GM21737 (cell line): ENCODE data around the gene BPNT1.
A peak's percentile ranks its signal among the peaks of the same experiment; 100 is the strongest.
"Not testable (repeated sequence)": the region's sequence is repeated elsewhere in the genome, so short reads cannot be mapped to it uniquely, and the experiment has no call there.

Experiments
- ATAC-seq: cut with Tn5 transposase; IDR thresholded peaks from one replicate; pipeline ENCODE4 v1.9.1; 2021; ENCODE audit warnings: mild to moderate bottlenecking, moderate library complexity; ENCODE audit not compliant: unreplicated experiment

BPNT1 gene

GRCh38 chr1:220089650-220090556 is at the start of gene BPNT1:
Gene BPNT1, minus strand, starts transcription at chr1:220089788. Its CDS starts 9,942 bp downstream, at chr1:220079846.
- ATAC-seq, result peak; percentile 61

- no peak for ATAC-seq
These were observed 47.6 kb upstream of the BPNT1 start for GRCh38 chr1:220137019-220137786.

DNA sequence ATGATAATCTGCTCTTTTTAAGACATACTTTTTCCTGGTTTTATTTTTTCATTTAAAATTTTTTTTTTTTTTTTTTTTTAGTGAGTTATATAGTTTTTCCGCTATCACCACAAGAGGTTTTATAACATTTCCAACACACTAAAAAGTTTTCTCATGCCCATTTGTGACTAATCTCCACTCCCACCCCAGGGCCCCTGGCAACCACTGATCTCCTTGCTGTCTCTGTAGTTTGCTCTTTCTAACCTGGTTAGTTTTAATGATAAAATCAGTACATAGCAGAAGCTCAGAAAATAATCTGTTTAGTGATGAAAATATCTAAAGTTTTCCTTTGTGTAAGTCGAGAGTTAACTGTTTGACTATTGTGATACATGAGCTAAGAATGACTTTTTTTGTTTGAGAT is 46.2 kb upstream of the BPNT1 start:
- ATAC-seq, result no peak

DNA sequence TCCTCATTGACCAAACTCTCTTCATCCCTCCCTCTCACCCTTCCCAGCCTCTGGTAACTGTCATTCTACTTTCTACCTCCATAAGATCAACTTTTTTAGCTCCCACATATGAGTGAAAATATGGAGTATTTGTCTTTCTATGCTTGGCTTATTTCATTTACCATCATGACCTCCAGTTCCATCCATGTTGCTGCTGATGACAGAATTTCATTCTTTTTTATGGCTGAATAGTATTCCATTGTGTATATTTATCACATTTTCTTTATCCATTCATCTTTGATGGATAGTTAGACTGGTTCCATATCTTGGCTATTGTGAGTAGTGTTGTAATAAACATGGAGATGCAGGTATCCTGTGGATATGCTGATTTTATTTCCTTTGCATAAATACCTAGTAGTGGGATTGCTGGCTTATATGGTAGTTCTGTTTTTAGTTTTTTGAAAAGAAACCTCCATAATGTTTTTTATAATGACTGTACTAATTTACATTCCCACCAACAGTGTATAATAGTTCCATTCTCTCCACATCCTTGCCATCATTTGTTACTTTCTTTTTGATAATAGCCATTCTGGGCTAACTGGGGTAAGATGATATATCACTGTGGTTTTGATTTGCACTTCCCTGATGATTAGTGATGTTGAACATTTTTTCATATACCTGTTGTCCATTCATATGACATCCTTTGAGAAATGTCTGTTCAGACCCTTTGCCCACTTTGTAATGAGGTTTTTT is 40.1 kb upstream of the BPNT1 start:
- no peak for ATAC-seq

DNA sequence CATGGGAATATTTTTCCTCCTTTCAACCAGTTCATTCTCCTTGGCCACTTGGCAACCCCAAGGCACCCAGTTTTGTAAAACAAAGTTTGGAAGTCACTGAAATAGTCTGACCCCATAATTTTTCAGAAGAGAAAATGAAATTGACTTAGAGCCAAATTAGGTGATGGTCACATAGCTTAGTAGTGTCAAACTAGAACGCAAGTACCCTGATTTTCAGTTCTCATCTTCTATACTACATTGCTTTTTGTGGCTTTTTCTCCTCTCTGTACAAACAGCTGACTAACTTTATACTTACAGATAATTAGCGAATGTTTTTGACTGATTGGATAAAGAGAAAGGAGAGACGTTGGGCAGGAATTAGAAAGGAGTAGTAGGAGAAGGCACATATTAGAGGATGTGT is 37.5 kb upstream of the BPNT1 start:
- ATAC-seq, result no peak

DNA sequence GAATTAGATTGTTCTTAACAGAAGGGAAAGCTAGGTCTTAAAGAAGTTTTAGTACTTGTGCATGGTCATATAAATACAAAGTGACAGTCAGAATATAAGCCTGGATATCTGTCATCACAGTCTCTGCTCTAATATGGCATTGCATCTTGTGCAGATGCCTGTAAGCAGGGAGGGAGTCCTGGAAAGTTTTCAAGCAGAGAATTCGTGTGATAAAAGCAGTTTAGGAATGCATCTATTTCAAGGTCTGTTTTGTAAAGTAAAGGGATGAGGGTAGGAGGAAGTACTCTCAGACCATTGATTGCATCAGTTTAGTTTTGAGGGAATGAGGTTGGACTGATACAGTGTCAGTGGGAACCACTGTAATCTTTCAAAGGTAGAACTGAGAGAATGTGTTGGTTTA is 35.0 kb upstream of the BPNT1 start:
- ATAC-seq, result no peak

GRCh38 chr1:220123889-220124288 is 34.3 kb upstream of the BPNT1 start:
- no peak for ATAC-seq

DNA sequence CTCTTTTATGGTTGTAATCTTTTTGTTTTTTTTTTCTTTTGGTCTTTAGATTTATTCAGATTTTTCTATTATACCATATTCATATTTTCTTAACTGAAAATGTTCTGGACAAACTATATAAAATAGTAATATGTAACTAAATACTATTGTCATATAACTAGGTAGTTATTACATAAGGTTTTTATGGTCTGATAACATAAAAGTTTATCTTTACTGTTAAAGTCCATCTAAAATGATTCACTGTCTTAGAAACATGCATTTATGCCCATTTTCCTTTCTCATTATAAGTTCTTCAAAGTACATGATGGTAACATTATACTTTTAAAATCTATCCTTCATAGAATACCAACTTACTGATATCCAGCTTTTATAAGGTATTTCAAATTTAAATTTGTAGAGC is 33.5 kb upstream of the BPNT1 start:
- no peak for ATAC-seq

- no peak for ATAC-seq
These were observed 32.4 kb upstream of the BPNT1 start for GRCh38 chr1:220121791-220122530.

DNA sequence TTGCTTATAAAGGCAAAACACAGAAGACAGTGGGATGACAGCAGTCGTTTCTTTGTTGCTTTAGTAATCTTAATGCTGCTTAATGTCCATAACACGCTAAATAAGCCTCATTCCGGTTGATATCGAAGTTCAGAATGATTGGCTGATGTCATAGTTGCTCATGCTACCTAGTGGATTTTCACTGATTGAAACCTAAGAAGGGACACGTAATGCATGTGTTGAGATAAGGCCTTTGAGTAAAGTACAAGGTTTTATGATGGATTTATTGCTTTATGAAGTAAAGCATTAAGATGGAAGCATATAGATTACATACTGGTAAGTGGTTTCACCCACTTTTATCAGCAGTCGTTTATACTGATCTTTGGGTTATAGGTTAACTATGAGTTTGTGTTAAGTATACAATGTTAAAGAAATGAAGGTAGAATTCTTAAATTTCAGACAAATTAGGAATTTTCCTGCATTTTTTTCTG is 29.5 kb upstream of the BPNT1 start:
- ATAC-seq, result no peak

- ATAC-seq, result no peak
These were observed 23.6 kb upstream of the BPNT1 start for GRCh38 chr1:220113136-220113695.

DNA sequence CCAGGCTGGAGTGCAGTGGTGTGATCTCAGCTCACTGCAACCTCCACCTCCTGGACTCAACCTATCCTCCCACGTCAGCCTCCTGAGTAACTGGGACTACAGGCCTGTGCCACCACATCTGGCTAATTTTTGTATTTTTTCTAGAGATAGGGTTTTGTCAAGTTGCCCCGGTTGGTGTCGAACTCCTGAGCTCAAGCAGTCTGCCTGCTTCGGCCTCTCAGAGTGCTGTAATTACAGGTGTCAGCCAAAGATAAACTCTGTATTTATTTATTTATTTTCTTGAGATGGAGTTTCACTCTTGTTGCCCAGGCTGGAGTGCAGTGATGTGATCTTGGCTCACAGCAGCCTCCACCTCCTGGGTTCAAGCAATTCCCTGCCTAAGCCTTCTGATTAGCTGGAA is 23.0 kb upstream of the BPNT1 start:
- not testable (repeated sequence) for ATAC-seq

GRCh38 chr1:220110473-220110872 is 20.9 kb upstream of the BPNT1 start:
- not testable (repeated sequence) for ATAC-seq

DNA sequence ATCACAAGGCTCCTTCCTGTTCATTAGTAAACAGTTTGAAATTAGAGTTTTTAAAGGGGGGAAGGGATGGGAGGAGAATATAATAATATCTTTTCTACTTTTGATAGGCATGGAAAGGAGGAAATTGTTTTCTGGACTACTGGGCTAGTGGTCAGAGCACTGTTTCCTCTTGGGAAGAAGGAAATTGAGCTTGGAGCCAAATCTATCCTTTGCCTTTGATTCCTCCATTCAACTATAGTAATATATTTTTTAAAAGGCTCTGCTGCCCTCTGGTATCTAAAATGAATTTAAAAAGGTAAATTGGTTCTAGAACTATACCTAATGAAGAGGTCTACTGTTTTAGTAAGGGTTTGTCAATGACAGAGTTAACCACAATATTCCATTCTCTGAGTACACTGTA is 10.2 kb upstream of the BPNT1 start:
- ATAC-seq, result no peak

DNA sequence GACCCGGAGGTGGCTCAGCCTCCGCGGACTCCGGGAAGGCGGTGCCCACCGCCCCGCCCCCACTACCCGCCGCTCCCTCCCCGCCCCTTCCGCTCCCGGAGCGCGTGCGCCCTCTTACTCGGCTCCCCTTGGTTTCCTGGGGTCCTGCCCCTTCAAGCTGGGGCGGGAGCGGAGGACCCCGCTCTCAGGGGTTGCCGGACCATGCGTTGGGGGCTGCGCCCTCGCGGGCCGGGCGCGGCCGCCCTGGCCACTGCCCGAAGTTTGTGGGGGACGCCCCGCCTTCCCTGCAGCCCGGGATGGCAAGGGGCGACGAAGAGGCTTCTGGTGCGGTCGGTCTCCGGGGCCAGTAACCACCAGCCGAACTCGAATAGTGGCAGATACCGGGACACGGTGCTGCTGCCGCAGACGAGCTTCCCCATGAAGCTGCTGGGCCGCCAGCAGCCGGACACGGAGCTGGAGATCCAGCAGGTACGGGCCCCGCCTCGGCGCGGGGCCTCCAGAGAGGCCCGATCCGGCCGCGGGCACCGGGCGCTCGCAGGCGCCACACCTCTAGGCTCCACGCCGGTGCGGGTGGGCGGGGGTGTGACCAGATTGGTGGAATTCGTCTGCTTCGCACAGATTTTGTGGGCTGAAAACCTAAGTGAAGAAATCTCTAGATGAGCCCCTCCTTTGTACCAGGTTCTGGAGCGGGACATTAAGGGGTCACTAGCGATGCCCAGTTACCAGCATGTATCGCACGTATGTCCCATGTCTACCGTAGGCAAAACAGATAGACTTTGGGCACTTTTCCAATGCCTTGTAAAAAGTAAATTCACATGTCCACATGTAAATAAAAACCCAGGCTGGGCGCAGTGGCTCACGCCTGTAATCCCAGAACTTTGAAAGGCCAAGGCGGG is 4.7 kb upstream of the BPNT1 start, which contains the start of gene IARS2:
TSS of gene IARS2 (plus strand) at position 117 of the 896 bp plus-strand sequence. CDS start at position 202, 85 bp downstream.
- peak; percentile 67 for ATAC-seq

DNA sequence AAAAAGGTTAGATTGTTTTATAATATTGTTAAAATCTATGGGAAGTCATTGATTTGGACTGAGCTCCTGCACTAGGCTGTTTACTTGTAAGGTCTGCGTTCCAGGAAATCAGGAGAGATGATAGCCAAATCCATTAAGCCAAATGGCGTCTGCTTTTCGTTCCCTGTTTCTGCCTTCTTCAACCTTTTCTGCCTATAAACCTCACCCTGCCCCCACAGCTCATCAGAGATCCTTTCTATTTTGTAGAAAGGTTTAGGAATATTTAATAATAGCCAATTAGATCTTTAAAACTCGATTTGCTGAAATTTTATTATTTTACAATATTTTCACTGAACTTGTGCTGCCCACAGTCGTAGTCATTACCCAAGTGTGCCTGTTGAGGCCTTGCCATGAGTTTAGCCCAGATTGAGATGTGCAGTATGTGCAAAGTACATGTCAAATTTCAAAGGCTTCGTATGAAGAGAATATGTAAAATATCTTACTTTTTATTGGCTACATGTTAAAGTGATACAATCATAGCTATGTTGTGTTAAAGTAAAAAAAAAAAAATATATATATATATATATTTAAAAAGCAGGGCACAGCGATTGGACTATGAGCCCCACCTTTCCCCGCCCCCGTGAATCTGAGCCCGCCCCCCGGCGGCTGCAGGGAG is 3.9 kb upstream of the BPNT1 start:
- peak; percentile 6 for ATAC-seq

- no peak for ATAC-seq
These were observed 3.1 kb upstream of the BPNT1 start for GRCh38 chr1:220092694-220093093.

DNA sequence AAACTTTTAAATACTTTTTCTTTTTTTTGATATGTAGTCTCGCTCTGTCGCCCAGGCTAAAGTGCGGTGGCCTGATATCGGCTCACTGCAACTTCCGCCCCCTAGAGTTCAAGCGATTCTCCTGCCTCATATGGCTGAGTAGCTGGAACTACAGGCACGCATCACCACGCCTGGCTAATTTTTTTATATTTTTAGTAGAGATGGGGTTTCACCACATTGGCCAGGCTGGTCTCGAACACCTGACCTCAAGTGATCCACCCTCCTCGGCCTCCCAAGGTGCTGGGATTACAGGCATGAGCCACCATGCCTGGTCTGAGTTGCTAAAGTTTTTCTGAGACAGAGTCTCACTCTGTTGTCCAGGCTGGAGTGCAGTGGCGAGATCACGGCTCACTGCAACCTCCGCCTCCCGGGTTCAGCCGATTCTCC is 3.3 kb downstream of the BPNT1 start:
- peak; percentile 53 for ATAC-seq
